HG03045 (cell line): ENCODE measurements around the gene ACBD7.
A peak's percentile ranks its signal among the peaks of the same experiment; 100 is the strongest.

Experiments
- ATAC-seq: cut with Tn5 transposase; IDR thresholded peaks from one replicate; pipeline ENCODE4 v1.9.1; 2021; ENCODE audit warnings: mild to moderate bottlenecking, moderate library complexity; ENCODE audit not compliant: unreplicated experiment

Gene ACBD7

GRCh38 chr10:15088428-15089261, at the start of gene ACBD7:
Gene ACBD7, minus strand, starts transcription at chr10:15088776. Its CDS starts 48 bp downstream, at chr10:15088728.
- peak; percentile 100 for ATAC-seq

DNA sequence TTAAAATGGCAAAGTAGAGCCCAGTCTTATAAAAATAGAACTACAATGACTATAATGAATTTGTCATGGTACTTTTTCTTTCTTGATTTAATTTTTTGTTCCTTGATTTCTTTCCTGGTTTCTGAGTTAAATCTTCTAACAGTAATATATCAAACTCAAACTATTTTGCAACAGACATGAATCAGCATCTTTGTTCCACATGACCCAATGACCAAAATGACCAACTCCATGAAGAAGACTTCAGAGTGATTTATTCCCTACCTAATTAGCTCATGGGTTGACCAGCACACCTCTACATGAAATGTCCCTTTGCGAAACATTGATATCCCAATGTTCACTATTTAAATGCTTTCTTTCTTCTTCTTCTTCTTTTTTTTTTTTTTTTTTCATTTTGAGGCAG, 49.1 kb upstream of the ACBD7 start:
- no peak for ATAC-seq

DNA sequence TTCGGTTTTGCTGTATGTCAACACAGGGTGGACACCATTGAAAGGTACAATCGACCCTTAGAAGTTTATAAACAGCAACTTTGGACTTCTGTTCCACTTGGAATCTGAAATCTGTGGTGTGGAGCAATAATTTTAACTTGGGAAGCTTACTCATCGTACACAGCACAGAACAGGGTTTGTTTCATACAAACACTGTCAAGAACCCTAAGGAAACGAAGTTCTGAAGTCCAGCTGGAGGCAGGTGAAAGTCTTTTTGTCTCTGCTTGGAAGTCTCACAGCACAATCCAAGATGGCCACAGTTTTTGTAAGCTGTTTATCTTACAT, 48.4 kb upstream of the ACBD7 start:
- no peak for ATAC-seq

DNA sequence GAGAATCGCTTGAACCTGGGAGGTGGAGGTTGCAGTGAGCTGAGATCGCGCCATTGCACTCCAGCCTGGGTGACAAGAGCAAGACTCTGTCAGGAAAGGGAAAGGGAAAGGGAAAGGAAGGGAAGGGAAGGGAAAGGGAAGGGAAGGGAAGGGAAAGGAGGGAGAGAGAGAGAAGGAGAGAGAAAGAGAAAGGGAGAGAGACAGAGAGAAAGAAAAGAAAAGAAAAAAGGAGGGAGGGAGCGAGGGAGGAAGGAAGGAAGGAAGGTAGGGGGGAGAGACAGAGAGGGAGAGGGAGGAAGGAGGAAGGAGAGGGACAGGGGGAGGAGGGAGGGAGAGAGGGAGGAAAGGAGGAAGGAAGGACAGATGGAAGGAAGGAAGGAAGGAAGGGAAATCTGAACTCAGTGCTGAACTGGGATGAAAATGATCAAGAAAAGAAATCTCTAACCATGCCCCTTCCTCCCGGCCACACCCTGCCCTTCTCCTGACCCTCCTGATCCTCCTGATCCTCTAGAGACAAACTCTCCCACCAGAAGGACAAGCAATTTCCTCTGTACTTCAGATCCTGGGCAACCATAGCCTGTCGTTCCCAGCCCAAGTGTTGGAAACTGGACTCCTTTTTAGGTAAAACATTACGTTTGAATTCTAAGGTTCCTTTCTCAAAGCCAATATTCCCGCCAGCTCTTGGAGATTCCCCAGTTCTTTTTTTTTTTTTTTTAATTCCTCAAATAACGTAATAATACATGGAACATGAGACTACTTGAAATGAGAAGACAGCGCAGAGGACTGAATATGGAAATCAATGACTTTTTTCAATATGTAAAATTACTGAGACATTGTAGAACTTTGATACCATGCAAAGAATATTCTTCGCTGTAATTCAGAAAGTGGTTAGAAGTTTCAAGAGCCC, 47.8 kb upstream of the ACBD7 start:
- ATAC-seq, result no peak

DNA sequence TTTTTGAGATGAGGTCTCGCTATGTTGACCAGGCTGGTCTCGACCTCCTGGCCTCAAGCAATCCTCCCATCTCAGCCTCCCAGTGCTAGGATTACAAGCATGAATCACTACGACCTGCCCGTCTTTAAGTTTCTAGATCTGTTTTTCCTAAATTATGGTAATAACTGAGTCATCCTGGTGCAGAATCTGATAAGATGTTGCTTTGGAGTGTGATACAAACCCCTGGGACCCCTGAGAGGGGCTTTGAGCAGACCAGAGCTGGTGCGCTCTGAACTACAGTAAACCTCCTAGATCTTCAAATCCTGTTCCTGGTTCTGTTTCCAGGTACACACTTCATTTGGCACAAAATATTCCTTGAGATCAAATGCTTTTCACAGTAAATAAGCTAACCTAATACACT, 42.8 kb upstream of the ACBD7 start:
- ATAC-seq, result no peak

GRCh38 chr10:15124908-15125307, 36.3 kb upstream of the ACBD7 start:
- no peak for ATAC-seq

DNA sequence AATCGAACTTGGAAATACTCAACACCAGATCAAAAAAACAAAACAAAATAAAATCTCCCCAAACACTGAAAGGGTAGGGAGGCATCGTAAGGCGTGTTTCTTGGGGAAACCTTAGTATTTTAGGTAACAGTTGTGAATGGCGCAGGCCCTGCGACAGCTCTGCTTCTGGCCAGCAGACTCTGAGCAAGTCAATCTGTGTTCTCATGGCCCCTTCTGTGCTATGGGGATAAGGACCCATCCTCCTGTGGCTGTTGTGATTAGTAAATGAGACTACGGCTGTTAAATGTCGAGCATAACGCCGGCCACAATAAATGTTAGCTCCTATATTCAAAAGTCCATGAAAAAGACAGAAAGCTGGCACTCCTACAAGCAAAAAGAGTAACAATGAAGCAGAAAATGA, 35.6 kb upstream of the ACBD7 start:
- no peak for ATAC-seq

DNA sequence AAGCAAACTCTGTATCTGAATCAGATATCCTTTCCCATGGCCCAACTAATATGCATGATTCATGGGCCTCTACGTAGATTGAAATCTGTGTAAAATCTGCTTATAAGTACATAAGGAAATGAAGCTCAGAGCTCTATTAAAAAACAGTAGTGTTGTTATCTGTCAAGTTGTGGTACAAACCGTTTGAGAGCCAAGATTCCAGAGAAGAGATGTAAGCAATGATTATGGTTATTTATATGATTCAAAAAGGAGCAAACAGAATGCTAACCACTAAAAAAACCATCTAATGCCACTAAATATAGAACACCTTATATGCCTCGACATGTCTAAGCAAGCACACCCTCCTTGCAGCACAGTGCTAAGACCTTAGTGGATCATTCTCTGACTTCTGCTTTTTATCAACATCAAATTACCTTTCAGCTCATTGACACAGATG, 35.2 kb upstream of the ACBD7 start:
- ATAC-seq, result no peak

GRCh38 chr10:15122477-15123030, 34.0 kb upstream of the ACBD7 start:
- ATAC-seq, result peak; percentile 89

GRCh38 chr10:15121707-15122106, 33.1 kb upstream of the ACBD7 start:
- no peak for ATAC-seq

GRCh38 chr10:15120523-15120922, 31.9 kb upstream of the ACBD7 start:
- ATAC-seq, result no peak

- ATAC-seq, result no peak
Measured at GRCh38 chr10:15118615-15119014, 30.0 kb upstream of the ACBD7 start.

GRCh38 chr10:15116225-15116624, 27.6 kb upstream of the ACBD7 start:
- no peak for ATAC-seq

DNA sequence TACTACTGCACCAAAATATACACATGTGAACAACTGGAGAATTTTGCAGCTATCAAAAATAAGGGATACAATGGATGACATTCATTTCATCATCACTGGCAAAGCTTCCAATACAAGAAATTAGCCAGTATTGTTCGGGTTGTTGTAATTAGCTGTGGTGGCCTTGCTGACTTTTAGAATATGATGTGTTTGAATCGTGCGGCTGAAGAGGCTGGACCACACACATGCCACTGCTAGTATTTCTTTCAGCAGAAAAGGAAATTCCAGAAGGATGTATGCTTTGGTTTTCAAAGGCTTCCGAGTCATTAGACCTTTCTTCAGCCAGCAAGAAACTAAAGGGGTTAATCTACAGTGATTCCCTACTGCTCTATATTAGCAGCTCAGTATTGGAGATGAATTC, 25.2 kb upstream of the ACBD7 start:
- no peak for ATAC-seq

DNA sequence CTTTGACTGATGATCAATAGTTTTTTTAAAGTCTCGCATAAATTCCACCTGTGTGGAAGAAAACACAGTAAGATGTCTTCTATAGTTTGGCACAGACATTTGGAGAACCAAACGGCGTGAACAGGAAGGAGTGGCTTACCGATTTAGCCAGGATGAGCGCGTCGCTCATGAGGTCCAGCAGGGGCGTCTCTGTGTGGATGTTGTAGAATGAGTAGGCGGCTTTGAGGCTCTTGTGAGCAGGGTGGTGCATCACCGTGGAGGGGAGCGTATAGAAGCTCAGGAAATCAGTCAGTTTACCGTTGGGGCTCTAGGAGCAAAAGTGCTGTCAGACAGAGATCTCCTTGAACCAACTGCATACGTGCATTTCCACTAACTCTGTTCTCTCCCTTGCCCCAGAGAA, 24.1 kb upstream of the ACBD7 start:
- ATAC-seq, result no peak

- peak; percentile 76 for ATAC-seq
Measured at GRCh38 chr10:15106352-15107013, 17.9 kb upstream of the ACBD7 start.

- ATAC-seq, result no peak
Measured at GRCh38 chr10:15103513-15103912, 14.9 kb upstream of the ACBD7 start.

GRCh38 chr10:15099886-15100285, 11.3 kb upstream of the ACBD7 start:
- ATAC-seq, result no peak

DNA sequence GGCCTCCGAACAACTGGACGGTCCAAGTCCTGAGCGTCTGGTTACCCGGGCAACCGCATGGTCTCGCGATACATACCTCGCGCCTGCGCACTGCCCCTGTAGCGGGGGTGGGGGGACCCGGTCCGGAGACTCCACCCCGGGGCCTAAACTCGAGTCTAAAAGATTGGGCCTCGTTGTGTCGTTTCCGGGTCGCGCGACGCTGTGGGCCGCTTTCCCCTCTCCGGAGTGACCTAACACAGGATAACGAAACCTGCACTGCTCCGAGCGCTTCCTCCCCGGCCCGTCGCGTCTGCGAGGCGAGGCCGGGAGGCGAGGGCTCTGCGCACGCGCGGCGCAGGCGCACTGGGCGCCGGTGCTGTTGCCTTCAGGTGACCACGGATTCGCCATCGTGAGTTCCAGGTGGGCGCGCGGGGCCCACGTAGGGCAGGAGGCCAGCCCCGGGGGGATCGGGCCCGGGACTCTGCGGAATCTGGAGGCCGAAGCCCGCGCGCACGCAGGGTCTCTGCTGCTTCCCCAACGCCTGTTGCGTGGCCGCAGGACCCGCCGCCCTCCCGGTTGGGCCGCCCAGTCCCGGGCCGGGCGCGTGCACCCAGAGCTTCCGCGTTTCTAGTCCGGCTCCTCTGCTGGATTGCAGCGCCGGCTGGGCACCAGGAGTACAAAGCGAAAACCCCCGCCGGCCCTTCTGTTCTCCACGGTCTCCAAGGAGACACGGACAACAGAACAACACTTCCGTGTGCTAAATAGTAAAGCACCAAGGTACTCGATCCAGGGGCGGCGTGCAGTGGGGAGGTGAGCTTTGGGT, 8.6 kb upstream of the ACBD7 start, which contains the start of gene RPP38:
Gene RPP38, plus strand, starts transcription at position 345 of the 802 bp plus-strand sequence. CDS start 5,960 bp downstream, outside the sequence.
- peak; percentile 87 for ATAC-seq

- peak; percentile 13 for ATAC-seq
Measured at GRCh38 chr10:15096661-15097010, 8.1 kb upstream of the ACBD7 start.
